Endothelial cell of umbilical vein (primary cell): ENCODE measurements around the gene GALNT13.

Experiments
- CTCF ChIP-seq, 2 donors: IDR thresholded peaks; 1 replicate in 1 of 2; 2 replicates in 1 of 2; pipeline ENCODE4 v1.5.1; 2011; ENCODE audit warnings: low read length in 2 of 2, mild to moderate bottlenecking in 2 of 2, moderate library complexity in 2 of 2, control low read depth in 1 of 2, inconsistent platforms in 1 of 2, low read depth in 1 of 2; ENCODE audit not compliant: insufficient read depth in 1 of 2; ENCODE audit errors: extremely low read depth in 1 of 2
- EZH2 ChIP-seq: IDR thresholded peaks from 2 replicates; pipeline ENCODE4 v1.6.1; 2012; ENCODE audit warnings: borderline replicate concordance, low read depth, mild to moderate bottlenecking, moderate library complexity, low read length, inconsistent platforms; ENCODE audit not compliant: severe bottlenecking
- FOS ChIP-seq: IDR thresholded peaks from 2 replicates; pipeline ENCODE4 v1.6.1; 2011; ENCODE audit warnings: mild to moderate bottlenecking, low read length, moderate library complexity, borderline replicate concordance; ENCODE audit not compliant: insufficient read depth
- JUN ChIP-seq: IDR thresholded peaks from 2 replicates; pipeline ENCODE4 v1.6.1; 2011; ENCODE audit warnings: borderline replicate concordance, low read depth; ENCODE audit not compliant: insufficient read length, insufficient read depth
- MAX ChIP-seq: IDR thresholded peaks from 2 replicates; pipeline ENCODE4 v1.6.1; 2011; ENCODE audit not compliant: insufficient read depth, insufficient read length
- POLR2A ChIP-seq: IDR thresholded peaks from 2 replicates; pipeline ENCODE4 v1.6.1; 2012; ENCODE audit warnings: low read depth, mild to moderate bottlenecking, control low read depth, low read length
- POLR2AphosphoS5 ChIP-seq: IDR thresholded peaks from 2 replicates; pipeline ENCODE4 v1.6.1; 2012; ENCODE audit warnings: low read depth, mild to moderate bottlenecking, control low read depth, low read length, moderate library complexity; ENCODE audit not compliant: insufficient read depth

GRCh38 chr2:154228566-154229280 is 357.0 kb downstream of the GALNT13 start:
- TF ChIP-seq POLR2AphosphoS5 = peak; percentile 36
- no peak for TF ChIP-seq CTCF (IDR thresholded peaks at IDR 0.05; ENCODE audit: extremely low read depth in 1 of 2, insufficient read depth in 1 of 2, low read depth in 1 of 2, low read length in 2 of 2)
- TF ChIP-seq FOS = peak; percentile 32
- no peak for TF ChIP-seq POLR2A
- no peak for TF ChIP-seq MAX
- TF ChIP-seq JUN = no peak
- no peak for TF ChIP-seq EZH2
